Measurements from ENCODE around the gene LRP1. TPM values are rescaled to one million over a fixed set of nuclear protein-coding genes. Genes with fewer than 3 reads are reported as not detected.
A peak's percentile ranks its signal among the peaks of the same experiment; 100 is the strongest.

LRP1 gene
- total RNA-seq, 1 donor from 2014 or later = 369 TPM

DNA sequence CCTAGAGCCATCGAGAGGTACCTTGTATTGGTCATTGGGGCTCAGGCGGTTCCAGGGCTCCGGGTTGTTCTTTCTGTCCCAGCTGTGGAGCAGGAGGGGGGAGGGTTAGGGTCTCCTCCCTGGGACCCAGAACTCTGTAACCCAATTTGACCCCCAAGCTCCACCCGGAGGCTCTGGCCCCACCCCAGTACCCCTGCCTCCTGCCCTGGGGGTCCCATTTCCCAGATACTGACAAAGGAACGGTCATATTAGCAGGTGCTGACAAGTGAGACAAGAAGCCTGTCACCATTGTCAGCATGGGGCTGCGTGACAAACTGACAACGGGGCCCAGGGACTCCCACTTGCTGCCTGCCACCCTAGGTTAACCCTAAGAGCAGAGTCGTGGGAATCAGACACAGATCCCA is 107.4 kb downstream of the LRP1 start:
- DNase-seq (ENCODE audit: low read depth) (no peak), FAIRE-seq (no peak)
- Histone ChIP-seq H2AFZ (ENCODE audit: low read depth, low read length) (no peak overlapping the region), H4K20me1 (ENCODE audit: insufficient read depth, low read length) (peaks cover 63% of the 10 kb centered on the region), H3K9ac (ENCODE audit: low read length) (no peak overlapping the region), H3K4me2 (ENCODE audit: low read length) (peak overlapping the region; percentile 43), H3K79me2 (ENCODE audit: insufficient read depth, low read length) (peaks cover 25% of the 10 kb centered on the region), H3K27me3 (ENCODE audit: insufficient read depth, low read length) (peaks cover 15% of the 10 kb centered on the region), H3K9me3 (ENCODE audit: insufficient read depth, low read depth, low read length) (no peaks in the 10 kb centered on the region), H3K36me3 (ENCODE audit: insufficient read depth, low read length) (peaks cover 23% of the 10 kb centered on the region), H3K4me3 (ENCODE audit: insufficient read depth, low read depth, low read length) (no peak overlapping the region), H3K4me1 (ENCODE audit: insufficient read depth, low read length) (peaks cover 33% of the 10 kb centered on the region), H3K27ac (ENCODE audit: low read depth, low read length) (no peak overlapping the region)
- Mint-ChIP-seq H3K9me3 (ENCODE audit: unreplicated experiment) (no peaks in the 10 kb centered on the region), H3K27me3 (ENCODE audit: low read depth, unreplicated experiment) (peaks cover 11% of the 10 kb centered on the region), H3K36me3 (ENCODE audit: low read depth, unreplicated experiment) (peaks cover 35% of the 10 kb centered on the region), H3K4me3 (ENCODE audit: unreplicated experiment) (no peak overlapping the region), H3K27ac (ENCODE audit: unreplicated experiment) (peak overlapping the region; percentile 34), H3K4me1 (ENCODE audit: low read depth, unreplicated experiment) (peaks cover 47% of the 10 kb centered on the region)
- TF ChIP-seq CTCF (IDR thresholded peaks at IDR 0.05; ENCODE audit: insufficient read depth, low read depth, low read length) (no peak), EZH2 (IDR thresholded peaks at IDR 0.05; ENCODE audit: insufficient read depth, low read length) (no peak)

DNA sequence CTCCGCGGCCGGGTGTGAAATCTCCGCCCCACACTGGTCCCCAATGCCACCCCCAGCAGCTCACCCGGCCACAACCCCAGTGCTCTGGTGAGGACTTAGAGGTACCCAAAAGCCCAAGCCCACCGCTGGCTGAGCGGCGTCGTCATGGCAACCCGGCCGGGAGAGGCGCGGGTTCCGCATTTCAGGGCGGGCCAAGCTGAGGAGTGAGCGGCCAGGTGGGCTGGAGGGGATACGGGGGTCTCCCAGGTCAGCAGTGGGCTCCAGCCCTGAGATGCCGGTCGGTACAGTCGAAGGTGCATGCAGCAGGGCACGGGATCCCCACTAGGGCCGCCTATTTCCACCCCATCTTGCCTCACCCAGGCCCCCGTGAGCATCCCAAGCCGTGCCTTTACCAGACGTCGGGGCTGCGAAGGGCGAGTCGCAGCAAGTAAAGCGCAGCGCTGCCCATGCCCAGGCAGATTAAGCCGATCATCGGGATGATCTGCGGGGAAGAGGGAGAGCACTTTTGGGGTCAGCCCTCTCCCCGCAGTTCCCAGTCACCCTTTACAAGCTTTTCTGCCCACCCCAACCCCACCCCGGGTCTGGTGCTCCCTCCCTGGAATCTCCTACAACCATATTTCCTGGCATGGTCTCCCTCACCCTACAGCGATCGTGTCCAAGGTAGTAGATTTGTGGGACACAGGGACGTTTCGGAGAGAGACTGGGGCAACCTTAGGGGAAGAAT is 108.1 kb downstream of the LRP1 start:
- Histone ChIP-seq H3K9ac (ENCODE audit: low read length) (no peak overlapping the region), H3K36me3 (ENCODE audit: insufficient read depth, low read length) (peaks cover 23% of the 10 kb centered on the region), H3K27me3 (ENCODE audit: insufficient read depth, low read length) (peaks cover 21% of the 10 kb centered on the region), H3K4me2 (ENCODE audit: low read length) (no peak overlapping the region), H3K4me3 (ENCODE audit: insufficient read depth, low read depth, low read length) (no peak overlapping the region), H3K79me2 (ENCODE audit: insufficient read depth, low read length) (peaks cover 19% of the 10 kb centered on the region), H2AFZ (ENCODE audit: low read depth, low read length) (no peak overlapping the region), H3K9me3 (ENCODE audit: insufficient read depth, low read depth, low read length) (no peaks in the 10 kb centered on the region), H4K20me1 (ENCODE audit: insufficient read depth, low read length) (peaks cover 63% of the 10 kb centered on the region), H3K27ac (ENCODE audit: low read depth, low read length) (no peak overlapping the region), H3K4me1 (ENCODE audit: insufficient read depth, low read length) (peaks cover 29% of the 10 kb centered on the region)
- Mint-ChIP-seq H3K4me1 (ENCODE audit: low read depth, unreplicated experiment) (peaks cover 44% of the 10 kb centered on the region), H3K36me3 (ENCODE audit: low read depth, unreplicated experiment) (peaks cover 34% of the 10 kb centered on the region), H3K4me3 (ENCODE audit: unreplicated experiment) (no peak overlapping the region), H3K9me3 (ENCODE audit: unreplicated experiment) (no peaks in the 10 kb centered on the region), H3K27me3 (ENCODE audit: low read depth, unreplicated experiment) (peaks cover 15% of the 10 kb centered on the region), H3K27ac (ENCODE audit: unreplicated experiment) (peak overlapping the region; percentile 41)
- FAIRE-seq (no peak), DNase-seq (ENCODE audit: low read depth) (no peak)
- TF ChIP-seq EZH2 (IDR thresholded peaks at IDR 0.05; ENCODE audit: insufficient read depth, low read length) (no peak), CTCF (IDR thresholded peaks at IDR 0.05; ENCODE audit: insufficient read depth, low read depth, low read length) (no peak)

Measured in astrocyte (in vitro differentiated cells and primary cell).